Stomach smooth muscle (tissue), 2 donors: Measurements from ENCODE around the gene MRPL44.
"Not testable (repeated sequence)": the region's sequence is repeated elsewhere in the genome, so short reads cannot be mapped to it uniquely, and the experiment has no call there.

Source experiments
- H3K27ac ChIP-seq: one replicate; pipeline ENCODE4 v1.7.0; 2013; ENCODE audit warnings: mild to moderate bottlenecking, low read length, inconsistent platforms
- H3K27me3 ChIP-seq, 2 donors: one replicate each; pipeline ENCODE4 v1.7.0; 2013; ENCODE audit warnings: low read length in 2 of 2; ENCODE audit not compliant: insufficient read depth in 2 of 2, control insufficient read depth in 1 of 2
- H3K36me3 ChIP-seq, 2 donors: one replicate each; pipeline ENCODE4 v1.7.0; 2013; ENCODE audit warnings: low read length in 2 of 2; ENCODE audit not compliant: control insufficient read depth in 2 of 2, insufficient read depth in 2 of 2
- H3K4me1 ChIP-seq: one replicate; pipeline ENCODE4 v1.7.0; 2013; ENCODE audit warnings: low read length; ENCODE audit not compliant: control insufficient read depth, insufficient read depth
- H3K4me3 ChIP-seq, 2 donors: one replicate each; pipeline ENCODE4 v1.7.0; 2013; ENCODE audit warnings: low read length in 2 of 2
- H3K9ac ChIP-seq, 2 donors: one replicate each; pipeline ENCODE4 v1.7.0; 2013; ENCODE audit warnings: low read length in 2 of 2, mild to moderate bottlenecking in 1 of 2
- H3K9me3 ChIP-seq, 2 donors: one replicate each; pipeline ENCODE4 v1.7.0; 2013; ENCODE audit warnings: low read length in 2 of 2; ENCODE audit not compliant: control insufficient read depth in 2 of 2
- donor health status: healthy.
- donor health status: Pancreatic carcinoma.

Gene MRPL44

GRCh38 chr2:223937535-223937934 is 19.7 kb upstream of the MRPL44 start:
- H3K4me1 ChIP-seq = peaks cover 17% of the 10 kb centered on the region
- H3K9me3 ChIP-seq = no peaks in the 10 kb centered on the region
- no peaks in the 10 kb centered on the region for H3K27me3 ChIP-seq
- no peak overlapping the region for H3K4me3 ChIP-seq
- H3K27ac ChIP-seq = no peak overlapping the region
- H3K36me3 ChIP-seq = no peaks in the 10 kb centered on the region
- no peak overlapping the region for H3K9ac ChIP-seq

- H3K4me1 ChIP-seq = peaks cover 25% of the 10 kb centered on the region
- H3K27ac ChIP-seq, H3K9me3 ChIP-seq, H3K36me3 ChIP-seq, H3K4me3 ChIP-seq, H3K27me3 ChIP-seq, H3K9ac ChIP-seq: not testable (repeated sequence)
Measured at GRCh38 chr2:223939438-223939837, 17.8 kb upstream of the MRPL44 start.

DNA sequence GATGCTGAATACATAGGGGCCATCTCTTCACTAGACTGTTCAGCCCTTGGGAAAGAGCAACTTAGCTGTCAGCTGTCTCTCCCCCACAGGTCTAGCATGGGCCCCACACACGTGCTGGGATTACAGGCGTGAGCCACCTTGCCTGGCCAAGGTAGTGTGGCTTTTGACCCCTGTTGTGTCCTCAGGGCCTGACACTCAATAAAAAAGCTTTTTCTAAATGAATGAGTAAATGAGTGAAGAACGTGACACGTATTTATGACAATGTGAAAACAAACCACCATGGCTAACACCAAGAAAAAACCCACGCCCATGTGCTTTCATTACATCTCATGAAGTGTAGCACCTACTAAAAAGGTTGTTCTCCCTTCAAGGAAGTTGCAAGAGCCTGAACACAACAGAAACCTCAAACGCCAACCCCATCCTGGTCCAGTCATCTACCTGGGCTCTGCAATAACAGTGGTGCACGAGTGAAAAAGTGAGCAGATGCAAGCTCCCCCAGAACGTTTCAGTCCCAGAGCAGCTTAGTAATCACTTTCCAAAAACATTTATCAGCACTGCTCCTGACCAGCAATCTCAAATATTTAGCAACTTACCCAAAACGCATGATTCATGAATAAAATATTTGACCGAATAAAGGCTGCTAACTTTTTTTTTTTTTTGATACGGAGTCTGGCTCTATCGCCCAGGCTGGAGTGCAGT is 15.5 kb upstream of the MRPL44 start:
- Histone ChIP-seq H3K4me1 (peaks cover 23% of the 10 kb centered on the region), H3K27ac (no peak overlapping the region), H3K4me3 (no peak overlapping the region)

DNA sequence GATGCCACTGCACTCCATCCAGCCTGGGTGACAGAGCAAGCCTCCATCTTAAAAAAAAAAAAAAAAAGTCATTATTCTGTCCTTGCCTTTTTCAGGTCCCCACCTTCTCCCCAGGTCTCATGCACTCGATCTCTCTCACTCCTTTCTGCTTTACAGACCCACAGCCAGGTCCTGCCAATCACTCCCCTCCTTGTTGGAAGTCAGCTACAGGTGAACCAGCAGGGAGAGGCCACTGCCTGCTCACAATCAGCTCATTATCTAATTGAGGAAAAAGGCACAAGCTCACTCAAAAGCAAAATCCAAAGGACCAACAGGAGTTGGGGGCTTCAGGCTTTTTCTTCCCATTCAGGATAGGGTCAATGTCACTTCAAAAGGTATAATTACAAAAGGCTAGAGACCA is 14.1 kb upstream of the MRPL44 start:
- Histone ChIP-seq H3K27ac (no peak overlapping the region), H3K9me3 (no peaks in the 10 kb centered on the region), H3K4me3 (peak overlapping the region; percentile 80 to 88), H3K9ac (no peak overlapping the region), H3K27me3 (no peaks in the 10 kb centered on the region), H3K4me1 (peaks cover 18% of the 10 kb centered on the region), H3K36me3 (no peaks in the 10 kb centered on the region)

More for the DNA sequence above, 15.5 kb upstream of the MRPL44 start:
- no peaks in the 10 kb centered on the region for H3K27me3 ChIP-seq
- H3K9ac ChIP-seq = no peak overlapping the region
- no peaks in the 10 kb centered on the region for H3K9me3 ChIP-seq
- H3K36me3 ChIP-seq = no peaks in the 10 kb centered on the region

DNA sequence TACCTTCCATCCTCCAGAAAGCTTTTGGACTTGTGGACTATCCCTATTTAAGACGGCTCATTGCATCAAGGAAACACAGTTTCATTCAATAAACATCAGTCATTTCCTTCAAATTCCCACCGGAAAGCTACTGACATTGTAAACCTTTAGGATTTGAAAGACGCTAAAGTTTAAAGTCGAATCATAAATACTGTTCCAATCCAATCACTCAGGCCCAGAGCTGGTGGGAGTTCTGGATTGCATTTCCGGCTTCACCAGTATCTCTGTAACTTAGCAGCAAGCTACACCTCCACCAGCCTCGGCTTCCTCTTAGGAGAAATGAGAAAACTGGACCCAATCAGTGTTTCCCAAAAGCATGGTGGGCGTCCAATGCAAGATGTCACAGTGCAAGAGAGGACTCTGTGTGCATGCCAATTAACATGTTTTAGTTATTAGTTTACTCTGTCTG is 13.7 kb upstream of the MRPL44 start:
- Histone ChIP-seq H3K27ac (no peak overlapping the region), H3K4me1 (peaks cover 18% of the 10 kb centered on the region)

DNA sequence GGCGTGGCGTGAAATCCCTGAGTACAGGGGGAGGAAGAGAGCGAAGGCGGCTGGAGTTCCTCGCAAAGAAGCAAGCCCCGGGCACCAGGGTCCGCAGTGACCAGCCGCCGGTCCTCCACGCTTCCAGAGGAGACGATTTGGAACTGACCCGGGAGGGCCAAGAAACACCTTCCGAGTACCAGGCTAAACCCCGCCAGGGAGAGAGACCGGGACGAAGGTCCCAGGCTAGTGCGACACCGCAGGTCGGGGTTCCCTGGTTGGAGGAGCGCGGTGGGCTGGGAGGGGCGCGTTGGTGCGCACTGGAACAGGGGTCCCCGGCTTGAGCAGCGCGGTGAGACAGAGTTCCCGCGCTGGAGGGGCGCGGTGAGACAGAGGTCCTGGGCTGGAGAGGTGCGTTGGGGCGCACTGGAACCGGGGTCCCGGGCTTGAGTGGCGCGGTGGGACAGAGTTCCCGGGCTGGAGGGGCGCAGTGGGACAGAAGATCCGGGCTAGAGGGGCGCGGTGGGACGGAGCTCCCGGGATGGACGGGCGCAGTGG is 13.0 kb upstream of the MRPL44 start:
- H3K9me3 ChIP-seq = no peaks in the 10 kb centered on the region
- peak overlapping the region; percentile 62 for H3K27ac ChIP-seq
- H3K36me3 ChIP-seq = no peaks in the 10 kb centered on the region
- peaks cover 18% of the 10 kb centered on the region for H3K4me1 ChIP-seq
- H3K27me3 ChIP-seq = no peaks in the 10 kb centered on the region
- H3K4me3 ChIP-seq = peak overlapping the region; percentile 80 to 88
- peak overlapping the region; percentile 84 to 89 for H3K9ac ChIP-seq

More for the DNA sequence above, 13.7 kb upstream of the MRPL44 start:
- H3K36me3 ChIP-seq = no peaks in the 10 kb centered on the region
- H3K27me3 ChIP-seq = no peaks in the 10 kb centered on the region
- peak overlapping the region; percentile 51 to 89 for H3K9ac ChIP-seq
- H3K4me3 ChIP-seq = peak overlapping the region; percentile 80 to 88
- no peaks in the 10 kb centered on the region for H3K9me3 ChIP-seq

- Histone ChIP-seq H3K36me3 (no peaks in the 10 kb centered on the region), H3K4me1 (peaks cover 18% of the 10 kb centered on the region), H3K9me3 (no peaks in the 10 kb centered on the region), H3K27me3 (no peaks in the 10 kb centered on the region), H3K4me3 (peak within 1 kb of the TSS; percentile 80 to 88), H3K27ac (peak within 1 kb of the TSS; percentile 62), H3K9ac (peak within 1 kb of the TSS; percentile 84 to 89)
Measured at GRCh38 chr2:223944703-223945531, 12.3 kb upstream of the MRPL44 start, which contains the start of gene WDFY1. Gene WDFY1, minus strand, starts transcription at chr2:223945335. Its CDS starts 51 bp downstream, at chr2:223945284.

DNA sequence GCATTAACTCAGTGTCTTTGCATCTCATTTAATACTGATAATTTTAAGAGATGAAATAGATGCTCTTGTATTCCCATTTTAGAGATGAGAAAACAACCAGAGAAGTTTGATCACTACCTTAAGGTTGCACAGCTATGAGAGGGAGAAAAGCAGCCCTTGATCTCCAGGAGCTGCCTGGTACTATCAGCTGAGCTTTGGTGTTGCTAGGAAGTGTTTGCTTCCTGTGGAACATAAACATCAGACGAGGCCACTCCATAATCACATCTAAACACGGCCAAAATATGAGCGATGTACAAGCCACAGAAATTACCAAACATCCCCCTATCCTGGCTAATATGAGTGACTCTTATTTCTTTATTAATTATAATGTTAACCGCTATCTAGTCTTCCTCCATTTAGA is 11.5 kb upstream of the MRPL44 start:
- peak overlapping the region; percentile 2 to 88 for H3K4me3 ChIP-seq
- no peaks in the 10 kb centered on the region for H3K27me3 ChIP-seq
- H3K9me3 ChIP-seq = no peaks in the 10 kb centered on the region
- peaks cover 18% of the 10 kb centered on the region for H3K4me1 ChIP-seq
- no peak overlapping the region for H3K9ac ChIP-seq
- no peaks in the 10 kb centered on the region for H3K36me3 ChIP-seq
- no peak overlapping the region for H3K27ac ChIP-seq

DNA sequence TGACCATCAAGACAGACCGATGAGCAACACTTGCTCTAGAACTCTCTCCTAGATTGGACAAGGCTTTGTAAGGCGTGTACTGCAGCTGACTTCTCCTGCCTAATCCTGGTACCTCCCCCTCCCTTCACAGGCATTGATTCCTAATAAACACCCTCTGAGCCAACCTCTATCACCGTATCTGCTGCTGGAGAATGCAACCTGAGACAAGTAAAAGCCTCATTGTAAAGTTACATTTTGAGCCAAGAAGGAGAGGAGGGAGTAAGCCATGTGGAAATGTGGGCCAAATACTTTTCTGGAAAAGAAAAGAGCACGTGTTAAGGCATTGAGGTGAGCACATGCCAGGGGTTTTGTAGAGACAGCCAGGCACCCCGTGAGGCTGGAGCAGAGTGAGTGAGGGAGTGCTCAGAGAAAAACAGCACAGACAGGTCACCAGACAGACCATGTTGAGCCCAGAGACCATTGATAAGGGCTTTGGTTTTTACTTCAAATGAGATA is 9.5 kb upstream of the MRPL44 start:
- peaks cover 15% of the 10 kb centered on the region for H3K4me1 ChIP-seq
- no peaks in the 10 kb centered on the region for H3K36me3 ChIP-seq
- no peak overlapping the region for H3K9ac ChIP-seq
- no peaks in the 10 kb centered on the region for H3K9me3 ChIP-seq
- no peaks in the 10 kb centered on the region for H3K27me3 ChIP-seq
- no peak overlapping the region for H3K4me3 ChIP-seq
- H3K27ac ChIP-seq = no peak overlapping the region

DNA sequence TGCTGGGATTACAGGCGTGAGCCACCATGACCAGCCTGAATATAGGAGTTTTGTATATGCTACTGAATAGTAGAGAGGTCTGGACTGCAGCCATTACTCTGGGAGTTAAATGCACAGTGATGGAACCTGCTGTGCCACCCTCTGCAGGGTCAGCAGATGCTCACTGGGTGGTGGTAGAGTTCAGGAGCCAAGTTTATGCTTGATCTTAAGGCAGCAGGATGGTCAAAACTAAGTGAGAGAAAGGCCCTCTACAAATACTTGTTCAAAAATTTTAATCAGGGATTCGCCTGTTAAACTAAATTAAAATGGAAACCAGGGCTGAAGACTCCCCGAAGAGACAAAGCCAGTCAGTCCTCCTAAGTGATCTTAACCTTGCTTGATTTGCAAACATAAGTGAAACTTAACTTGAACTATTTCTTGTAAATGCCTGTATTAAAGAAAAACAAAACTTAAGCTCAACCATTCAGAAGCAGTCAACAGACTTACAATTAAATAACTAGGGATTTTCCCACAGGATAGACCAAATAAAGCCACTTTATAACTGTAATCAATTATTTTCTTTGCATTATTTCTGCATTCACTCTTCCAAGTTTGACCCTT is 7.9 kb upstream of the MRPL44 start:
- Histone ChIP-seq H3K9me3 (no peaks in the 10 kb centered on the region), H3K9ac (no peak overlapping the region), H3K27me3 (no peaks in the 10 kb centered on the region), H3K4me1 (peaks cover 8% of the 10 kb centered on the region), H3K4me3 (no peak overlapping the region), H3K27ac (no peak overlapping the region), H3K36me3 (no peaks in the 10 kb centered on the region)
